Cardiac fibroblast (primary cell): Measurements from ENCODE around the gene DNMT1.
"Not testable (repeated sequence)": the region's sequence is repeated elsewhere in the genome, so short reads cannot be mapped to it uniquely, and the experiment has no call there.

Experiments
- DNase-seq, 2 donors: peaks; one replicate each; pipeline versions ENCODE4 v3.0.0 to v3.0.0-alpha.2; 2010; ENCODE audit warnings: low read depth in 2 of 2
- H3K4me3 ChIP-seq, 2 donors: replicated peaks in 1 of 2; 1 replicate in 1 of 2; 2 replicates in 1 of 2; pipeline ENCODE4 v1.5.1; 2011; ENCODE audit warnings: low read depth in 2 of 2, low read length in 2 of 2, mild to moderate bottlenecking in 2 of 2, moderate library complexity in 1 of 2
- TF ChIP-seq, protein P1 (sequence below): IDR thresholded peaks from one replicate; pipeline ENCODE4 v1.5.1; 2011; ENCODE audit warnings: low read depth, mild to moderate bottlenecking, low read length, inconsistent platforms

Gene DNMT1

GRCh38 chr19:10194500-10195198 is at the start of gene DNMT1:
TSS of gene DNMT1 (minus strand) at chr19:10194953. CDS start at chr19:10194899, 54 bp downstream.
- TF ChIP-seq, protein P1, sequence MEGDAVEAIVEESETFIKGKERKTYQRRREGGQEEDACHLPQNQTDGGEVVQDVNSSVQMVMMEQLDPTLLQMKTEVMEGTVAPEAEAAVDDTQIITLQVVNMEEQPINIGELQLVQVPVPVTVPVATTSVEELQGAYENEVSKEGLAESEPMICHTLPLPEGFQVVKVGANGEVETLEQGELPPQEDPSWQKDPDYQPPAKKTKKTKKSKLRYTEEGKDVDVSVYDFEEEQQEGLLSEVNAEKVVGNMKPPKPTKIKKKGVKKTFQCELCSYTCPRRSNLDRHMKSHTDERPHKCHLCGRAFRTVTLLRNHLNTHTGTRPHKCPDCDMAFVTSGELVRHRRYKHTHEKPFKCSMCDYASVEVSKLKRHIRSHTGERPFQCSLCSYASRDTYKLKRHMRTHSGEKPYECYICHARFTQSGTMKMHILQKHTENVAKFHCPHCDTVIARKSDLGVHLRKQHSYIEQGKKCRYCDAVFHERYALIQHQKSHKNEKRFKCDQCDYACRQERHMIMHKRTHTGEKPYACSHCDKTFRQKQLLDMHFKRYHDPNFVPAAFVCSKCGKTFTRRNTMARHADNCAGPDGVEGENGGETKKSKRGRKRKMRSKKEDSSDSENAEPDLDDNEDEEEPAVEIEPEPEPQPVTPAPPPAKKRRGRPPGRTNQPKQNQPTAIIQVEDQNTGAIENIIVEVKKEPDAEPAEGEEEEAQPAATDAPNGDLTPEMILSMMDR: no peak
- peak within 1 kb of the TSS; percentile 86 to 90 for H3K4me3 ChIP-seq
- peak; percentile 98 for DNase-seq

- no peak overlapping the region for H3K4me3 ChIP-seq
Measured at GRCh38 chr19:10243606-10244005, 48.9 kb upstream of the DNMT1 start.

DNA sequence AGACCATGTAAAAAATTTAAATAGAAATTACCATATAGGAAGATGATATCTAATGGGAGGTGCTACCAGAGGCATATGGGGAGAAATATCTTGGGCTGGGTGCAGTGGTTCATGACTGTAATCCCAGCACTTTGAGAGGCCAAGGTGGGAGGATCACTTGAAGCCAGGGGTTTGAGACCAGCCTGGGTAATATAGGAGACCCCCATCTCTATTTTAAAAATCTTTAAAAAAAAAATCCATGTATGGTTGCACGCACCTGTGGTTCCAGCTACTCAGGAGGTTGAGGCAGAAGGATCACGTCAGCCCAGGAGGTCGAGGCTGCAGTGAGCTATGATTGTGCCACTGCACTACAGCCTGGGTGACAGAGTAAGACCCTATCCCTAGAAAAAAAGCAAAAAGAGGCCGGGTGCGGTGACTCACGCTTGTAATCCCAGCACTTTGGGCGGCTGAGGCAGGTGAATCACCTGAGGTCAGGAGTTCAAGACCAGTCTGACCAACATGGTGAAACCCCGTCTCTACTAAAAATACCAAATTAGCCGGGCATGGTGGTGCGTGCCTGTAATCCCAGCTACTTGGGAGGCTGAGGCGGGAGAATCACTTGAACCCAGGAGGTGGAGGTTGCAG is 47.2 kb upstream of the DNMT1 start:
- not testable (repeated sequence) for H3K4me3 ChIP-seq, DNase-seq

More at GRCh38 chr19:10243606-10244005, 48.9 kb upstream of the DNMT1 start:
- TF ChIP-seq, protein P1: no peak
- DNase-seq: no peak

GRCh38 chr19:10238172-10238783 is 43.5 kb upstream of the DNMT1 start:
- TF ChIP-seq, protein P1: no peak
- DNase-seq: peak; percentile 81 to 98
- no peak overlapping the region for H3K4me3 ChIP-seq

- no peak for DNase-seq
- H3K4me3 ChIP-seq: no peak overlapping the region
- TF ChIP-seq, protein P1: no peak
Measured at GRCh38 chr19:10237702-10238101, 42.9 kb upstream of the DNMT1 start.

DNA sequence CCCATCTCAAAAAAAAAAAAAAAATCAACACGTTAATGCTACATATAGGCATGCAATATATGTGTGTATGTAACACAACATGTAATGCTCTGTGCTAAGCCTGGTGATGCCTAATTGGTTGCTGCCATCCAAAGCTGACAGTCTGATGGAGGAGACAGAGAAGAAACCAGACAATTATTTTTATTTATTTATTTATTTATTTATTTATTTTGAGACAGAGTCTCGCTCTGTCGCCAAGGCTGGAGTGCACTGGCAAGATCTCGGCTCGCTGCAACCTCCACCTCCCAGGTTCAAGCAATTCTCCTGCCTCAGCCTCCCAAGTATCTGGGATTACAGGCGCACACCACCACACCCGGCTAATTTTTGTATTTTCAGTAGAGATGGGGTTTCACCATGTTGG is 40.7 kb upstream of the DNMT1 start:
- not testable (repeated sequence) for DNase-seq, H3K4me3 ChIP-seq

GRCh38 chr19:10235003-10235402 is 40.2 kb upstream of the DNMT1 start:
- TF ChIP-seq, protein P1: no peak
- no peak for DNase-seq
- no peak overlapping the region for H3K4me3 ChIP-seq
